ENCODE data around the gene INAFM2.

Gene INAFM2

GRCh38 chr15:40345225-40345866 is 21.9 kb downstream of the INAFM2 start:
- no peak for DNase-seq

GRCh38 chr15:40345867-40346578 is 22.5 kb downstream of the INAFM2 start:
- no peak for DNase-seq

- no peak for DNase-seq
Observed at GRCh38 chr15:40346579-40347558, 23.4 kb downstream of the INAFM2 start.

- no peak for DNase-seq
Observed at GRCh38 chr15:40347559-40348473, 24.3 kb downstream of the INAFM2 start.

- no peak for DNase-seq
Observed at GRCh38 chr15:40348474-40348870, 25.0 kb downstream of the INAFM2 start.

GRCh38 chr15:40349163-40349562 is 25.7 kb downstream of the INAFM2 start:
- DNase-seq = no peak

- DNase-seq = no peak
Observed at GRCh38 chr15:40352281-40352901, 28.9 kb downstream of the INAFM2 start.

- no peak for DNase-seq
Observed at GRCh38 chr15:40353697-40354096, 30.2 kb downstream of the INAFM2 start.

- no peak for DNase-seq
Observed at GRCh38 chr15:40354408-40355171, 31.1 kb downstream of the INAFM2 start.

- no peak for DNase-seq
Observed at GRCh38 chr15:40355976-40356585, 32.6 kb downstream of the INAFM2 start.

- DNase-seq = no peak
Observed at GRCh38 chr15:40357246-40357645, 33.8 kb downstream of the INAFM2 start.

- peak; percentile 89 for DNase-seq
Observed at GRCh38 chr15:40357723-40358470, 34.4 kb downstream of the INAFM2 start, which contains the start of gene DISP2. DISP2 (plus strand) TSS chr15:40358219; CDS start chr15:40358322, 103 bp downstream.

GRCh38 chr15:40358471-40359353 is 35.2 kb downstream of the INAFM2 start:
- no peak for DNase-seq

- DNase-seq = no peak
Observed at GRCh38 chr15:40360015-40360414, 36.5 kb downstream of the INAFM2 start.

- DNase-seq = no peak
Observed at GRCh38 chr15:40361640-40362039, 38.1 kb downstream of the INAFM2 start.

GRCh38 chr15:40363611-40364010 is 40.1 kb downstream of the INAFM2 start:
- DNase-seq = no peak

GRCh38 chr15:40364251-40364650 is 40.8 kb downstream of the INAFM2 start:
- DNase-seq = no peak

- DNase-seq = no peak
Observed at GRCh38 chr15:40365016-40365415, 41.5 kb downstream of the INAFM2 start.
